HEK293 (cell line): ENCODE data around the gene TMUB1.

Source experiments
- KLF9 ChIP-seq: fragments of 450-650 bp; formaldehyde crosslinking; IDR thresholded peaks from 2 replicates; pipeline ENCODE4 v1.5.1; 2016; ENCODE audit warnings: missing biosample characterization, missing genetic modification characterization, low read depth
- SP2 ChIP-seq: fragments of 450-650 bp; formaldehyde crosslinking; IDR thresholded peaks from 2 replicates; pipeline ENCODE4 v1.5.1; 2016; ENCODE audit warnings: missing biosample characterization, missing genetic modification characterization
- ZNF121 ChIP-seq: fragments of 450-650 bp; formaldehyde crosslinking; IDR thresholded peaks from 2 replicates; pipeline ENCODE4 v1.5.1; 2016; ENCODE audit warnings: missing biosample characterization, missing genetic modification characterization
- ZNF184 ChIP-seq: fragments of 450-650 bp; IDR thresholded peaks from 2 replicates; pipeline ENCODE4 v1.5.1; 2018; ENCODE audit warnings: missing biosample characterization, mild to moderate bottlenecking, missing genetic modification characterization
- ZNF521 ChIP-seq: fragments of 450-650 bp; formaldehyde crosslinking; IDR thresholded peaks from 2 replicates; pipeline ENCODE4 v1.5.1; 2017; ENCODE audit warnings: missing biosample characterization, mild to moderate bottlenecking, missing genetic modification characterization
- TF ChIP-seq, protein P1 (sequence below): fragments of 450-650 bp; formaldehyde crosslinking; IDR thresholded peaks from 2 replicates; pipeline ENCODE4 v1.5.1; 2016; ENCODE audit warnings: missing biosample characterization, missing genetic modification characterization
- TF ChIP-seq, protein P2 (sequence below): fragments of 450-650 bp; formaldehyde crosslinking; IDR thresholded peaks from 2 replicates; pipeline ENCODE4 v1.5.1; 2016; ENCODE audit warnings: missing biosample characterization, missing genetic modification characterization
- TF ChIP-seq, protein P3 (sequence below): fragments of 450-650 bp; IDR thresholded peaks from 2 replicates; pipeline ENCODE4 v1.5.1; 2018; ENCODE audit warnings: missing biosample characterization, mild to moderate bottlenecking, missing genetic modification characterization
- TF ChIP-seq, protein P4 (sequence below): fragments of 450-650 bp; formaldehyde crosslinking; IDR thresholded peaks from 2 replicates; pipeline ENCODE4 v1.5.1; 2016; ENCODE audit warnings: missing biosample characterization, missing genetic modification characterization, borderline replicate concordance

DNA sequence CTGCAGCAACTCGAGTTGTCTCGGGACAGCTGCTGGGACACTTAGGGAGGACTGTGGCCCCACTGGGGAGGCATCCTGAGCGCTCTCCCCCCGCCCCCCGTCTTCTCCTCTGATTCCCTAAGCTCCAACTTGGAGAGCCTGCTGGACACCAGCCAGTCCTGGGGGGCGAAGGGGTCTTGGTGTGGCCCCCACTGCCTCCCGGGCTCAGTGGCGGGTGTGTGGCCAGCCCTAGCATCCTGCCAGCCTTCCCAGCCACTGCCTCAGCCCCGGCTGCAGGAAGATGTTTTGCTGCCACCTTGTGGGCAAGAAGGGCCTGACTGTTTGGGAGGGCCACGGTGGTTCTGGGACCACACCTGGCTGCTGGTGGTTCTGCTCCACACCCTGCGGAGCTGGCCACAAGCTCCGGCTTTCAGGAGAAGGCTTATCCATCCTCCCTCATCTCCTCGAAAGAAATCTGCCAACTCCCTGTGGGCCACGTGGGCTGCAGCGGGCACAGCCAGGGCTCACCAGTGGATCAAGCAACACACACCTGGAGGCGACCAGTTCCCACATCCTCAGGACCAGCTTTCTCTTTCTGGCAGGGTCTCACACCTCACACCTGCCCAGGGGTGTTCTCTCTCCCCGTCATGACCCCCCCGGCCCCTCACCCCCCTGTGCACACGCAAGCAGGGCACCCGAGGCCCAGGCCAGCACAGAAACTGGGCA, 27.8 kb upstream of the TMUB1 start:
- no peak for TF ChIP-seq SP2
- no peak for TF ChIP-seq KLF9 (tag by site-specific recombination)
- TF ChIP-seq, protein P1, sequence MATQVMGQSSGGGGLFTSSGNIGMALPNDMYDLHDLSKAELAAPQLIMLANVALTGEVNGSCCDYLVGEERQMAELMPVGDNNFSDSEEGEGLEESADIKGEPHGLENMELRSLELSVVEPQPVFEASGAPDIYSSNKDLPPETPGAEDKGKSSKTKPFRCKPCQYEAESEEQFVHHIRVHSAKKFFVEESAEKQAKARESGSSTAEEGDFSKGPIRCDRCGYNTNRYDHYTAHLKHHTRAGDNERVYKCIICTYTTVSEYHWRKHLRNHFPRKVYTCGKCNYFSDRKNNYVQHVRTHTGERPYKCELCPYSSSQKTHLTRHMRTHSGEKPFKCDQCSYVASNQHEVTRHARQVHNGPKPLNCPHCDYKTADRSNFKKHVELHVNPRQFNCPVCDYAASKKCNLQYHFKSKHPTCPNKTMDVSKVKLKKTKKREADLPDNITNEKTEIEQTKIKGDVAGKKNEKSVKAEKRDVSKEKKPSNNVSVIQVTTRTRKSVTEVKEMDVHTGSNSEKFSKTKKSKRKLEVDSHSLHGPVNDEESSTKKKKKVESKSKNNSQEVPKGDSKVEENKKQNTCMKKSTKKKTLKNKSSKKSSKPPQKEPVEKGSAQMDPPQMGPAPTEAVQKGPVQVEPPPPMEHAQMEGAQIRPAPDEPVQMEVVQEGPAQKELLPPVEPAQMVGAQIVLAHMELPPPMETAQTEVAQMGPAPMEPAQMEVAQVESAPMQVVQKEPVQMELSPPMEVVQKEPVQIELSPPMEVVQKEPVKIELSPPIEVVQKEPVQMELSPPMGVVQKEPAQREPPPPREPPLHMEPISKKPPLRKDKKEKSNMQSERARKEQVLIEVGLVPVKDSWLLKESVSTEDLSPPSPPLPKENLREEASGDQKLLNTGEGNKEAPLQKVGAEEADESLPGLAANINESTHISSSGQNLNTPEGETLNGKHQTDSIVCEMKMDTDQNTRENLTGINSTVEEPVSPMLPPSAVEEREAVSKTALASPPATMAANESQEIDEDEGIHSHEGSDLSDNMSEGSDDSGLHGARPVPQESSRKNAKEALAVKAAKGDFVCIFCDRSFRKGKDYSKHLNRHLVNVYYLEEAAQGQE = no peak
- no peak for TF ChIP-seq ZNF121 (tag by site-specific recombination)
- no peak for TF ChIP-seq ZNF521 (tag by site-specific recombination)
- TF ChIP-seq, protein P2, sequence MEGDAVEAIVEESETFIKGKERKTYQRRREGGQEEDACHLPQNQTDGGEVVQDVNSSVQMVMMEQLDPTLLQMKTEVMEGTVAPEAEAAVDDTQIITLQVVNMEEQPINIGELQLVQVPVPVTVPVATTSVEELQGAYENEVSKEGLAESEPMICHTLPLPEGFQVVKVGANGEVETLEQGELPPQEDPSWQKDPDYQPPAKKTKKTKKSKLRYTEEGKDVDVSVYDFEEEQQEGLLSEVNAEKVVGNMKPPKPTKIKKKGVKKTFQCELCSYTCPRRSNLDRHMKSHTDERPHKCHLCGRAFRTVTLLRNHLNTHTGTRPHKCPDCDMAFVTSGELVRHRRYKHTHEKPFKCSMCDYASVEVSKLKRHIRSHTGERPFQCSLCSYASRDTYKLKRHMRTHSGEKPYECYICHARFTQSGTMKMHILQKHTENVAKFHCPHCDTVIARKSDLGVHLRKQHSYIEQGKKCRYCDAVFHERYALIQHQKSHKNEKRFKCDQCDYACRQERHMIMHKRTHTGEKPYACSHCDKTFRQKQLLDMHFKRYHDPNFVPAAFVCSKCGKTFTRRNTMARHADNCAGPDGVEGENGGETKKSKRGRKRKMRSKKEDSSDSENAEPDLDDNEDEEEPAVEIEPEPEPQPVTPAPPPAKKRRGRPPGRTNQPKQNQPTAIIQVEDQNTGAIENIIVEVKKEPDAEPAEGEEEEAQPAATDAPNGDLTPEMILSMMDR (tag by site-specific recombination) = peak; percentile 90
- TF ChIP-seq, protein P3, sequence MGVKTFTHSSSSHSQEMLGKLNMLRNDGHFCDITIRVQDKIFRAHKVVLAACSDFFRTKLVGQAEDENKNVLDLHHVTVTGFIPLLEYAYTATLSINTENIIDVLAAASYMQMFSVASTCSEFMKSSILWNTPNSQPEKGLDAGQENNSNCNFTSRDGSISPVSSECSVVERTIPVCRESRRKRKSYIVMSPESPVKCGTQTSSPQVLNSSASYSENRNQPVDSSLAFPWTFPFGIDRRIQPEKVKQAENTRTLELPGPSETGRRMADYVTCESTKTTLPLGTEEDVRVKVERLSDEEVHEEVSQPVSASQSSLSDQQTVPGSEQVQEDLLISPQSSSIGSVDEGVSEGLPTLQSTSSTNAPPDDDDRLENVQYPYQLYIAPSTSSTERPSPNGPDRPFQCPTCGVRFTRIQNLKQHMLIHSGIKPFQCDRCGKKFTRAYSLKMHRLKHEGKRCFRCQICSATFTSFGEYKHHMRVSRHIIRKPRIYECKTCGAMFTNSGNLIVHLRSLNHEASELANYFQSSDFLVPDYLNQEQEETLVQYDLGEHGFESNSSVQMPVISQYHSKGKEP (tag by site-specific recombination) = no peak
- TF ChIP-seq ZNF184 (tag by site-specific recombination) = no peak
- TF ChIP-seq, protein P4, sequence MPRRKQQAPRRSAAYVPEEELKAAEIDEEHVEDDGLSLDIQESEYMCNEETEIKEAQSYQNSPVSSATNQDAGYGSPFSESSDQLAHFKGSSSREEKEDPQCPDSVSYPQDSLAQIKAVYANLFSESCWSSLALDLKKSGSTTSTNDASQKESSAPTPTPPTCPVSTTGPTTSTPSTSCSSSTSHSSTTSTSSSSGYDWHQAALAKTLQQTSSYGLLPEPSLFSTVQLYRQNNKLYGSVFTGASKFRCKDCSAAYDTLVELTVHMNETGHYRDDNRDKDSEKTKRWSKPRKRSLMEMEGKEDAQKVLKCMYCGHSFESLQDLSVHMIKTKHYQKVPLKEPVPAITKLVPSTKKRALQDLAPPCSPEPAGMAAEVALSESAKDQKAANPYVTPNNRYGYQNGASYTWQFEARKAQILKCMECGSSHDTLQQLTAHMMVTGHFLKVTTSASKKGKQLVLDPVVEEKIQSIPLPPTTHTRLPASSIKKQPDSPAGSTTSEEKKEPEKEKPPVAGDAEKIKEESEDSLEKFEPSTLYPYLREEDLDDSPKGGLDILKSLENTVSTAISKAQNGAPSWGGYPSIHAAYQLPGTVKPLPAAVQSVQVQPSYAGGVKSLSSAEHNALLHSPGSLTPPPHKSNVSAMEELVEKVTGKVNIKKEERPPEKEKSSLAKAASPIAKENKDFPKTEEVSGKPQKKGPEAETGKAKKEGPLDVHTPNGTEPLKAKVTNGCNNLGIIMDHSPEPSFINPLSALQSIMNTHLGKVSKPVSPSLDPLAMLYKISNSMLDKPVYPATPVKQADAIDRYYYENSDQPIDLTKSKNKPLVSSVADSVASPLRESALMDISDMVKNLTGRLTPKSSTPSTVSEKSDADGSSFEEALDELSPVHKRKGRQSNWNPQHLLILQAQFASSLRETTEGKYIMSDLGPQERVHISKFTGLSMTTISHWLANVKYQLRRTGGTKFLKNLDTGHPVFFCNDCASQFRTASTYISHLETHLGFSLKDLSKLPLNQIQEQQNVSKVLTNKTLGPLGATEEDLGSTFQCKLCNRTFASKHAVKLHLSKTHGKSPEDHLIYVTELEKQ = no peak
